ENCODE data around the gene LDLRAP1. TPM values are rescaled to one million over a fixed set of nuclear protein-coding genes. Genes with fewer than 3 reads are reported as not detected.

The LDLRAP1 gene
- total RNA-seq, 1 donor from 2014 or later: 34.3 TPM

DNA sequence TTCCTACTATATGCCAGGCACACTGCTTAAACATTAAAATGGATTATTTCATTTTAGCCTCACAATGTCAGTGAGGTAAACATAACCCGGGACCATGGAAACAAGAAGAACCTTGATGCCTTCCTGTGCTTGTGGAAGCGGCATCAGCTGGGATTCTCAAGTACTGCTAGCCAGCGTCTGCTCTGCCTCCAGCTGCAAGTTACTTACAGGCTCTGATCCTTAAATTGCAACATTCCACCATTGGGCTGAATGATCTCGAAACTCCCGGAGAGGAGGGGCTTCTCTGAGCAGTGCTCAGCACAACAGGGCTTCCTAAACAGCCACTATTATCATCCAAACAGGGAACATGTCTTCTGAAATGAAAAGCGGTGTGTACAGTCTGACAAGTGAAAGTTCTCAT is 66.5 kb downstream of the LDLRAP1 start:
- H3K4me1 Mint-ChIP-seq (ENCODE audit: unreplicated experiment): peaks cover 4% of the 10 kb centered on the region
- TF ChIP-seq, protein P1, sequence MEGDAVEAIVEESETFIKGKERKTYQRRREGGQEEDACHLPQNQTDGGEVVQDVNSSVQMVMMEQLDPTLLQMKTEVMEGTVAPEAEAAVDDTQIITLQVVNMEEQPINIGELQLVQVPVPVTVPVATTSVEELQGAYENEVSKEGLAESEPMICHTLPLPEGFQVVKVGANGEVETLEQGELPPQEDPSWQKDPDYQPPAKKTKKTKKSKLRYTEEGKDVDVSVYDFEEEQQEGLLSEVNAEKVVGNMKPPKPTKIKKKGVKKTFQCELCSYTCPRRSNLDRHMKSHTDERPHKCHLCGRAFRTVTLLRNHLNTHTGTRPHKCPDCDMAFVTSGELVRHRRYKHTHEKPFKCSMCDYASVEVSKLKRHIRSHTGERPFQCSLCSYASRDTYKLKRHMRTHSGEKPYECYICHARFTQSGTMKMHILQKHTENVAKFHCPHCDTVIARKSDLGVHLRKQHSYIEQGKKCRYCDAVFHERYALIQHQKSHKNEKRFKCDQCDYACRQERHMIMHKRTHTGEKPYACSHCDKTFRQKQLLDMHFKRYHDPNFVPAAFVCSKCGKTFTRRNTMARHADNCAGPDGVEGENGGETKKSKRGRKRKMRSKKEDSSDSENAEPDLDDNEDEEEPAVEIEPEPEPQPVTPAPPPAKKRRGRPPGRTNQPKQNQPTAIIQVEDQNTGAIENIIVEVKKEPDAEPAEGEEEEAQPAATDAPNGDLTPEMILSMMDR (IDR thresholded peaks at IDR 0.05): no peak
- H3K9me3 Mint-ChIP-seq (ENCODE audit: unreplicated experiment): no peaks in the 10 kb centered on the region
- H3K27me3 Mint-ChIP-seq (ENCODE audit: unreplicated experiment): peaks cover 76% of the 10 kb centered on the region
- no peaks in the 10 kb centered on the region for H3K36me3 Mint-ChIP-seq (ENCODE audit: unreplicated experiment)
- no peak overlapping the region for H3K27ac Mint-ChIP-seq (ENCODE audit: unreplicated experiment)
- H3K4me3 Mint-ChIP-seq (ENCODE audit: unreplicated experiment): no peak overlapping the region
- no peak for DNase-seq (ENCODE audit: extremely low spot score, unreplicated experiment)

DNA sequence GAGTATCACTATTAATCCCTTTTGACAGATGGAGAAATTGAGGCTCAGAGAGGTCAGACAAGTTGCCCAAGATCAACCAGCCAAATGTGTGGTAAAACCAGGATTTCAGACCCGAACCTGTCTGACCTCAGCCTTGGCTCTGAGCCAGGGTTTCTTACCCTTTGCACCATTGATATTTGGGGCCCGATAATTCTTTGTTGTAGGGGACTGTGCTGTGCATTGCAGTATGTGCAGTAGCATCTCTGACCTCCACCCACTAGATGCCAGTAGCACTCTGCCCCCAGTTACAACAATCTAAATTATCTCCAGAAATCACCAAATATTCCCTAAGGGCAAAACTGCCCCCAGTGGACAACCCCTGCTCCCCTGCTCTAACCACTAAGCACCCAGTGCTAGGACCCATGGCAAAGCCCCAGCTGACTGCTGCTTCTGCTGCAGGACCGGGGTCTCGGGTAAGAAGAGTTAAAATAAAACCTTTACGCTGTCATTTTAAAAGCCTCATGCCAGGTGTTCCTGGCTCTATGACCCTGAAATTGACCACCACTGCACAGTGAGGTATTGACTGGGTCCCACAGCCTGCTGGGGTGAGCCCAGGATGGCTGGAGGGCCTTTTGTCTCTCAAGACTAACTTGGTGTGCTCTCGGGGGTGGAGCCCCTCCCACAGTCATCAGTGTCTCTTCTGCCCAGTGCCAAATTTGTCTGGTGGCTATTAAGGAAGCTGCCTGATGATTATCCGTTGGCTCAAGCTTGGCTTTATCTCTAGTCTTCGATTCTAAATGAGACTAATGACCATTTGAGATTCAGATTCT is 67.6 kb downstream of the LDLRAP1 start:
- Mint-ChIP-seq H3K27ac (ENCODE audit: unreplicated experiment) (no peak overlapping the region), H3K4me3 (ENCODE audit: unreplicated experiment) (no peak overlapping the region), H3K27me3 (ENCODE audit: unreplicated experiment) (peaks cover 67% of the 10 kb centered on the region), H3K36me3 (ENCODE audit: unreplicated experiment) (no peaks in the 10 kb centered on the region), H3K9me3 (ENCODE audit: unreplicated experiment) (no peaks in the 10 kb centered on the region), H3K4me1 (ENCODE audit: unreplicated experiment) (peaks cover 7% of the 10 kb centered on the region)
- TF ChIP-seq, protein P1 (IDR thresholded peaks at IDR 0.05): peak; percentile 33
- no peak for DNase-seq (ENCODE audit: extremely low spot score, unreplicated experiment)

DNA sequence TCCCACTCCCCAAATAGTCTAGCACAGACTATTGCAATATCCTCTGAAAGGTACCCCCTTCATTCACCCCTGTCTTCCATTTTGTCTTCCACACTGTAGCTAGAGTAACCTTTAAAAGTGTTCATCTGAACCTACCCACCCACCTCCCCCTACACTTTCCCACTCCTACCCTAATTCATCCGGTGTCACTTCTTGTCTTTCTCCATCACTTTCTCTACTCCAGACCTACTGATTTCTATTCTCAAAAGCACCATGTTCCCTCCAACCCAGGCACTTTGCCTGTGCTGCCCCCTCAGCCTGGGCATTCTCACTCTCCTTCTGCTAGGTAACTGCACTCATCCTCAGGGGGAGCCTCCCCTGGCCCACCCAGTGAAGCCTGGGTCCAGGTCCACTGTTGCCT is 68.4 kb downstream of the LDLRAP1 start:
- no peaks in the 10 kb centered on the region for H3K9me3 Mint-ChIP-seq (ENCODE audit: unreplicated experiment)
- DNase-seq (ENCODE audit: extremely low spot score, unreplicated experiment): no peak
- H3K27ac Mint-ChIP-seq (ENCODE audit: unreplicated experiment): no peak overlapping the region
- H3K4me3 Mint-ChIP-seq (ENCODE audit: unreplicated experiment): no peak overlapping the region
- H3K36me3 Mint-ChIP-seq (ENCODE audit: unreplicated experiment): no peaks in the 10 kb centered on the region
- H3K27me3 Mint-ChIP-seq (ENCODE audit: unreplicated experiment): peaks cover 59% of the 10 kb centered on the region
- H3K4me1 Mint-ChIP-seq (ENCODE audit: unreplicated experiment): peaks cover 7% of the 10 kb centered on the region
- TF ChIP-seq, protein P1 (IDR thresholded peaks at IDR 0.05): no peak

DNA sequence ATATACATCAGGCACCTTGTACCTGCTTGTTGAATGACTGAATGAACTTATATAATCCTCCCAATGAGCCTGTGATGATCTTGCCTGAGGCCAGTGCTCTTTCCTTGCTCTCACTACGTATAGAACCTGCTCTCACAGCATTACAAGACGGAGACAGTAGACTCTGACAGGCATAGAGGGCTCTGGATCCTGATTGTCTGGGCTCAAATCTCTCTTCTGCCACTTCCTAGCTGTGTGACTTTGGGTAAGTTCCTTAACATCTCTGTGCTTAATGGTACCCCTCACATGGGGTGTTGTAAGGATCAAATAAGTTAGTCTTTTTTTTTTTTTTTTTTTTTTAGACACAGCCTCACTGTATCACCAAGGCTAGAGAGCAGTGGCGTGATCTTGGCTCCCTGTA is 69.0 kb downstream of the LDLRAP1 start:
- H3K9me3 Mint-ChIP-seq (ENCODE audit: unreplicated experiment): no peaks in the 10 kb centered on the region
- no peak overlapping the region for H3K27ac Mint-ChIP-seq (ENCODE audit: unreplicated experiment)
- DNase-seq (ENCODE audit: extremely low spot score, unreplicated experiment): no peak
- H3K36me3 Mint-ChIP-seq (ENCODE audit: unreplicated experiment): no peaks in the 10 kb centered on the region
- no peak overlapping the region for H3K4me3 Mint-ChIP-seq (ENCODE audit: unreplicated experiment)
- peaks cover 53% of the 10 kb centered on the region for H3K27me3 Mint-ChIP-seq (ENCODE audit: unreplicated experiment)
- TF ChIP-seq, protein P1 (IDR thresholded peaks at IDR 0.05): no peak
- H3K4me1 Mint-ChIP-seq (ENCODE audit: unreplicated experiment): peaks cover 7% of the 10 kb centered on the region

DNA sequence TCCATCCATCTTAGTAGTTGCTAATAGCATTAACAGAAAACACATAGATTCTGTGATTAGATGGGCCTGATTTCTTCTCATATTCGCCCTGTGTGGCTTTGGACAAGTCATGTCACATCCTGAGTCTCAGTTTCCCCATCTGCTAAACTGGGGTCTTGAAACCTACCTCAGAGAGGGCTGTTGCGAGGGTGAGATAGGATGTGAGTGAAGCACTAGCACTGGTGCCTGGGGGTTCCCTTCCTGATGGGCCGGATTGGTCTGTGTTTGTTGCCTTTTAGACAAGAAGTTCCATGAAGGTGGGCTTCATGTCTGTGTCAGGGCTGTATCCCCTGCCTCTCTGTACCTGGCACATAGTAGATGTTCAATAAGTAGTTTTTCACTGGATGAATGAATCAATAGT is 69.7 kb downstream of the LDLRAP1 start:
- no peak overlapping the region for H3K27ac Mint-ChIP-seq (ENCODE audit: unreplicated experiment)

More for the DNA sequence above, 69.7 kb downstream of the LDLRAP1 start:
- TF ChIP-seq, protein P1 (IDR thresholded peaks at IDR 0.05): no peak
- H3K36me3 Mint-ChIP-seq (ENCODE audit: unreplicated experiment): no peaks in the 10 kb centered on the region
- H3K4me3 Mint-ChIP-seq (ENCODE audit: unreplicated experiment): no peak overlapping the region
- peaks cover 8% of the 10 kb centered on the region for H3K4me1 Mint-ChIP-seq (ENCODE audit: unreplicated experiment)
- H3K27me3 Mint-ChIP-seq (ENCODE audit: unreplicated experiment): peaks cover 52% of the 10 kb centered on the region
- no peaks in the 10 kb centered on the region for H3K9me3 Mint-ChIP-seq (ENCODE audit: unreplicated experiment)
- DNase-seq (ENCODE audit: extremely low spot score, unreplicated experiment): peak; percentile 64
